ENCODE data around the gene ZNF723. TPM values are rescaled to one million over a fixed set of nuclear protein-coding genes. Genes with fewer than 3 reads are reported as not detected.
"Not testable (repeated sequence)": the region's sequence is repeated elsewhere in the genome, so short reads cannot be mapped to it uniquely, and the experiment has no call there.

The ZNF723 gene
- total RNA-seq, 2 donors from 2014 or later: not detected

- no peak overlapping the region for H3K4me3 ChIP-seq
- 3 to 9% methylated on average over 4 to 52 of the region's 72 CpGs for WGBS, 2 donors
- H3K27ac ChIP-seq: no peak overlapping the region
- no peaks in the 10 kb centered on the region for H3K4me1 ChIP-seq
- TF ChIP-seq CTCF (IDR thresholded peaks at IDR 0.05): no peak
- no peak for TF ChIP-seq POLR2A (IDR thresholded peaks at IDR 0.05)
- H3K9me3 ChIP-seq: no peaks in the 10 kb centered on the region
- intact Hi-C loops (cut with DNase I): no loop called here
- H3K36me3 ChIP-seq (replicated peaks in 1 of 2; ENCODE audit: insufficient read depth in 1 of 2, low read depth in 2 of 2): no peaks in the 10 kb centered on the region
- ATAC-seq: no peak
- no peaks in the 10 kb centered on the region for H3K27me3 ChIP-seq
- no peak for DNase-seq
Observed at GRCh38 chr19:22807061-22807835, 24.8 kb upstream of the ZNF723 start.

GRCh38 chr19:22814124-22814523 is 18.0 kb upstream of the ZNF723 start:
- Histone ChIP-seq H3K27me3 (no peaks in the 10 kb centered on the region), H3K27ac (no peak overlapping the region), H3K9me3 (no peaks in the 10 kb centered on the region), H3K4me1 (no peaks in the 10 kb centered on the region), H3K4me3 (no peak overlapping the region), H3K36me3 (replicated peaks in 1 of 2; ENCODE audit: insufficient read depth in 1 of 2, low read depth in 2 of 2) (no peaks in the 10 kb centered on the region)
- TF ChIP-seq CTCF (IDR thresholded peaks at IDR 0.05): no peak
- TF ChIP-seq POLR2A (IDR thresholded peaks at IDR 0.05): no peak
- DNase-seq: no peak
- ATAC-seq: no peak
- intact Hi-C loops (cut with DNase I): no loop called here
- 43 to 69% methylated on average over 2 of the region's 2 CpGs for WGBS, 2 donors

GRCh38 chr19:22831211-22831610 is 880 bp upstream of the ZNF723 start:
- WGBS, 2 donors: 82 to 93% methylated on average over 11 of the region's 11 CpGs
- no peak overlapping the region for H3K4me3 ChIP-seq
- H3K36me3 ChIP-seq (replicated peaks in 1 of 2; ENCODE audit: insufficient read depth in 1 of 2, low read depth in 2 of 2): no peaks in the 10 kb centered on the region
- intact Hi-C loops (cut with DNase I): no loop called here
- ATAC-seq (no peak), DNase-seq (no peak)
- no peaks in the 10 kb centered on the region for H3K27me3 ChIP-seq
- H3K4me1 ChIP-seq: no peaks in the 10 kb centered on the region
- H3K9me3 ChIP-seq: peaks cover 0 to 4% (median 0%) of the 10 kb centered on the region in 3 donors
- no peak for TF ChIP-seq POLR2A (IDR thresholded peaks at IDR 0.05)
- no peak for TF ChIP-seq CTCF (IDR thresholded peaks at IDR 0.05)
- H3K27ac ChIP-seq: no peak overlapping the region

GRCh38 chr19:22857713-22858320 is 25.7 kb downstream of the ZNF723 start:
- H3K4me3 ChIP-seq; H3K27ac ChIP-seq; H3K4me1 ChIP-seq; H3K36me3 ChIP-seq (replicated peaks in 1 of 2; ENCODE audit: insufficient read depth in 1 of 2, low read depth in 2 of 2); ATAC-seq; DNase-seq; H3K27me3 ChIP-seq; intact Hi-C loops (cut with DNase I): not testable (repeated sequence)
- H3K9me3 ChIP-seq: peaks cover 0 to 40% (median 0%) of the 10 kb centered on the region in 3 donors

- H3K4me3 ChIP-seq: no peak overlapping the region
- DNase-seq (no peak), ATAC-seq (no peak)
- no peaks in the 10 kb centered on the region for H3K36me3 ChIP-seq (replicated peaks in 1 of 2; ENCODE audit: insufficient read depth in 1 of 2, low read depth in 2 of 2)
- WGBS, 2 donors: 1 to 3% methylated on average over 3 of the region's 3 CpGs
- H3K27me3 ChIP-seq: no peaks in the 10 kb centered on the region
- no peak overlapping the region for H3K27ac ChIP-seq
- TF ChIP-seq CTCF (IDR thresholded peaks at IDR 0.05) (peak in 6 of 7 experiments; percentile 20 to 50 (median 40)), POLR2A (IDR thresholded peaks at IDR 0.05) (no peak)
- intact Hi-C loops (cut with DNase I): no loop called here
- H3K4me1 ChIP-seq: no peaks in the 10 kb centered on the region
- peaks cover 0 to 9% (median 0%) of the 10 kb centered on the region in 3 donors for H3K9me3 ChIP-seq
Observed at GRCh38 chr19:22882797-22883196, 50.7 kb downstream of the ZNF723 start.
